ENCODE results near the gene MAPK13. TPM values are rescaled to one million over a fixed set of nuclear protein-coding genes. Genes with fewer than 3 reads are reported as not detected.

Gene MAPK13
- total RNA-seq, 2 donors from 2014 or later = 1.4 to 7.2 TPM

DNA sequence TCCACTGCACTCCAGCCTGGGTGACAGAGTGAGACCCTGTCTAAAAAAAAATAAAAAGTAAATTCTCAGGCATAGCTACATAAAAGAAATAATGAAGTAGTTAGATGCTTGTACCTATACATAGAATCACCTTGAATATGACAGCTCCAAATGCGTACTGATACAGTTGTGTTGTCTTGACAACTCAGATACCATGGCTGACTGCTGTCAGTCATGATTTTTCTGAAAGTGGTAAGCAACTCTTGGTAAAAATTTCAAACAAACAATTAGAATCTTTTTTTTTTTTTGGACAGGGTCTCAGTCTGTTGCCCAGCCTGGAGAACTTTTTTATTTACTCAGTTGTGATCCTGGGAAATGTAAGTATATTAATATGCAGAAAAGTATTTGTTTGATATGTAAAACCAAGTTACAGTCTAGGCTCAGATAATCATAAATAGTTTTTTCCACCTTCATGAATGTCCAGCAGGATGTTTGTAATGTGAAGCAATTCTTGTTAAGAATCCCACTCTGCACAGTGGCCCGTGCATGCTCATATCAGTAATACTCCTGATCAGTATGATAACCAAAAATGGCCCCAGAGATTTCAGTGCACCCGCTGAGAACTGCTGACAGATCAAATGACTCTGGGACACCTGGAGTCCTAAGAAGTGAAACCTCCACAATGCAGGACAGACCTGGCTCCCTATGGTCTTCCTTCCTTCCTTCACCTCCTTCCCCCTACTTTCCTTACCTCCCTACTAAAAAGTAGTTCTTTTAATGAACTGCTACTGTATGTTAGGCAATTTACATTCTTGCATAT lies 14.0 kb upstream of the MAPK13 start:
- Histone ChIP-seq H3K9me3 (no peaks in the 10 kb centered on the region), H3K27me3 (no peaks in the 10 kb centered on the region), H3K36me3 (peaks cover 8% of the 10 kb centered on the region), H3K4me1 (peaks cover 0 to 14% of the 10 kb centered on the region in 2 donors), H3K4me3 (no peak overlapping the region), H3K27ac (no peak overlapping the region)
- no peak for DNase-seq (ENCODE audit: low spot score)
- TF ChIP-seq, protein P1, sequence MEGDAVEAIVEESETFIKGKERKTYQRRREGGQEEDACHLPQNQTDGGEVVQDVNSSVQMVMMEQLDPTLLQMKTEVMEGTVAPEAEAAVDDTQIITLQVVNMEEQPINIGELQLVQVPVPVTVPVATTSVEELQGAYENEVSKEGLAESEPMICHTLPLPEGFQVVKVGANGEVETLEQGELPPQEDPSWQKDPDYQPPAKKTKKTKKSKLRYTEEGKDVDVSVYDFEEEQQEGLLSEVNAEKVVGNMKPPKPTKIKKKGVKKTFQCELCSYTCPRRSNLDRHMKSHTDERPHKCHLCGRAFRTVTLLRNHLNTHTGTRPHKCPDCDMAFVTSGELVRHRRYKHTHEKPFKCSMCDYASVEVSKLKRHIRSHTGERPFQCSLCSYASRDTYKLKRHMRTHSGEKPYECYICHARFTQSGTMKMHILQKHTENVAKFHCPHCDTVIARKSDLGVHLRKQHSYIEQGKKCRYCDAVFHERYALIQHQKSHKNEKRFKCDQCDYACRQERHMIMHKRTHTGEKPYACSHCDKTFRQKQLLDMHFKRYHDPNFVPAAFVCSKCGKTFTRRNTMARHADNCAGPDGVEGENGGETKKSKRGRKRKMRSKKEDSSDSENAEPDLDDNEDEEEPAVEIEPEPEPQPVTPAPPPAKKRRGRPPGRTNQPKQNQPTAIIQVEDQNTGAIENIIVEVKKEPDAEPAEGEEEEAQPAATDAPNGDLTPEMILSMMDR (IDR thresholded peaks at IDR 0.05) = no peak

DNA sequence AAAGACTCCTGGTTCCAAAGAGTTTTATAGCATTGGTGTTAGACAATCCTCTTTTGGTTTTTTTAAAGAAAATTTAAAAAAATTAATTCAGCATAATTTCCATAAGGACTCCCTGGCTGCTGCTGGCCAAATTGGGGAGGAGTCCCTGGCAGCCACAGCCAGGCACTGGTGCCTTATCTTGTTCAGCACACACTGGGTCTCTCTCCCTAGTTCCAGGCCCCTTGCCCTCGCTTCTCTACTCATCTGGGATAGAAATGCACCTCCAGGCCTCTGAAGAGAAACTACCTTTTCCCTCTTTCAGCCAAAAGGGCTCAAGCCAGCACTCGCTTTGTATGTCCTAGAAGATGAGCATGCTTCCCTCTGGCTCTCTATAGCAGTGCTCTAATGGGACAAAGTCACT lies 13.4 kb upstream of the MAPK13 start:
- TF ChIP-seq, protein P1 (IDR thresholded peaks at IDR 0.05) = no peak
- Histone ChIP-seq H3K4me3 (no peak overlapping the region), H3K36me3 (peaks cover 8% of the 10 kb centered on the region), H3K27me3 (no peaks in the 10 kb centered on the region), H3K9me3 (no peaks in the 10 kb centered on the region), H3K27ac (no peak overlapping the region), H3K4me1 (peaks cover 0 to 19% of the 10 kb centered on the region in 2 donors)
- DNase-seq (ENCODE audit: low spot score) = no peak

DNA sequence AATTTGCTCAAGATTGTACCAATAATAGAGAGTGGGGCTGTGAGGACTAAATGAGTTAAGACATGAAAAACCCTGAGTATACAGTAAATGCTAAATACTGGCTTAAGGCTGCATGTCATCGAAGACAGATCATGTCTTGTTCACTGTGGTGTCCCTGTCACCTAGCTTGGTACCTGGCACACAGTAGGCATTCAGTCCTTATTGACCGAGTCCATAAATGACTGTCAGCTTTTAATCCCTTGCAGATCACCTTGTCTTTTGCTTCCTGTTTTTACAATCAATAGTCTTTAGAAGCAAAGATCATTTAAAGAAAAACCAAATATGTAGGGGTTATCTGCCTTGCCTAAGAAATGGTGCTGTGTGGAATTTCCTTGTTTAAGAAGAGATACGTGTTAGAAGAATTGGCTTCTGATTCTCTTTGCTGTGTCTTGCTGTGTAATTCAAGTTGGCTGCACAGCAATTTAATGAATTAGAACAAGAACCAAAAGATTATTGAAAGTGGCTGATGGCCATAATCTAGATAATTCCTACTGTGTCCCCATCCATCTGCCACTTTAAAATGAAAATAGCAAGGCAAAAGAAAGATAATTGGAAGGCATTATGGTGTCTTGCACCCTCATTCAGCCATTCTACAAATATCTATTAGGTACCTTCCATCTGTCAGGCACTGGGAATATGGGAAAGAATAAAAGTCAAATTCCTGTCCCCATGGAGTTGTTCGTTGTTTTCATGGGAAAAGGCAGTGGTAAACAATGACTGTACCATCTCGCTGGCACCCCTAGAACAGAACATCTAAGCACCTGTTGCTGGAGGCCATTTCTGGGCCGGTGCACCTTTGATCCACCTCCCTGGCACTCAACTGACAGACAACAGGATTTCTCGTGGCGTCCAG lies 12.4 kb upstream of the MAPK13 start:
- H3K4me3 ChIP-seq = no peak overlapping the region
- peaks cover 0 to 19% of the 10 kb centered on the region in 2 donors for H3K4me1 ChIP-seq
- H3K27me3 ChIP-seq = no peaks in the 10 kb centered on the region
- no peak overlapping the region for H3K27ac ChIP-seq
- TF ChIP-seq, protein P1 (IDR thresholded peaks at IDR 0.05) = no peak
- H3K36me3 ChIP-seq = peaks cover 8% of the 10 kb centered on the region
- DNase-seq (ENCODE audit: low spot score) = no peak
- no peaks in the 10 kb centered on the region for H3K9me3 ChIP-seq

DNA sequence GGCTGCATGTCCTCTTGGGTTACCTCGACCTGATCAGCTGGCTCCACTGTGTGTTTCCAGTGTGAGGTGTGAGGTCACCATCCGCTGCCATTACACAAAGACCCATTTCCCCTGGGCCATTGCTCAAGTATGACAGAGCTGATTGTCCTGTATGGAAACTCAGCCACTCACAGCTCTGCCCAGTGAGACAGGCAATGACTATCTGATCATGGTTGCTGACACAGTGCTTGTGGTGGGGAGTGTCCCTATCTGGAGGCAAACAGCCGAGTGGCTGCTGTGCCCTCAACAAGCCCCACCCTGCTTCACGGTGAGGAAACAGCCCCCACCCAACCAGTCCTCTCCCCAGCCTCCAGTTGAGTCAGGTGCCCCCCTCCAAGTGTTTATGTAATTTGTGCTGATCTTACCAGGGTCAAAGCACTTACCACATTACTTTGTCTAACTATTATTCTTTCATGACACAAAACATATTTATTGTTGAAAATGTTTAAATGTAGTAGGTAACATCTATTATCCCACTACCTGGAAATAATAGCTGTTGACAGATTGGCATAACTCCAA lies 11.7 kb upstream of the MAPK13 start:
- H3K27me3 ChIP-seq = no peaks in the 10 kb centered on the region
- H3K36me3 ChIP-seq = peaks cover 8% of the 10 kb centered on the region
- no peaks in the 10 kb centered on the region for H3K9me3 ChIP-seq
- TF ChIP-seq, protein P1 (IDR thresholded peaks at IDR 0.05) = no peak
- H3K27ac ChIP-seq = no peak overlapping the region
- DNase-seq (ENCODE audit: low spot score) = peak; percentile 76
- peaks cover 0 to 20% of the 10 kb centered on the region in 2 donors for H3K4me1 ChIP-seq
- H3K4me3 ChIP-seq = no peak overlapping the region

DNA sequence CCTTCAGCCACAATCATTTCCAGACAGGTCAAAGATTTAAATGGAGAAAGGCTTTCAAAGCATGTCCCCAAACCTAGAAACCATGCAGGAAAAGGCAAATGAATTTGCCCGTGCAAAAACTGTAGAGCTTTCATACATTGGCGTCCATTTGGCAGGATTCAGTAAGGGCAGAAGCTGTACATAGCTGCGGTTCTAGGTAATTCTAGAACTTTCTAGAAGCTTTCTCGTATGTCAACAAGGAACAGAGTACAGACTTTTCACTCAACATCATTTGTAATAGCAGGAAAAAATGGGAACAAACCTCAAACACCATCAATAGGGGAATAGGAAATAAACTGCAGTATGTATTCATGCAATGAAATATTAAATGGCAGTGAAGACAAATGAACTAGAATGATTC lies 11.1 kb upstream of the MAPK13 start:
- no peaks in the 10 kb centered on the region for H3K9me3 ChIP-seq
- no peak overlapping the region for H3K27ac ChIP-seq
- no peak for DNase-seq (ENCODE audit: low spot score)
- peaks cover 0 to 26% of the 10 kb centered on the region in 2 donors for H3K4me1 ChIP-seq
- peaks cover 8% of the 10 kb centered on the region for H3K36me3 ChIP-seq
- no peaks in the 10 kb centered on the region for H3K27me3 ChIP-seq
- H3K4me3 ChIP-seq = no peak overlapping the region
- TF ChIP-seq, protein P1 (IDR thresholded peaks at IDR 0.05) = no peak

All from right atrium auricular region (tissue), 2 donors.